ENCODE measurements around the gene ZNF280C. TPM values are rescaled to one million over a fixed set of nuclear protein-coding genes. Genes with fewer than 3 reads are reported as not detected.
A peak's percentile ranks its signal among the peaks of the same experiment; 100 is the strongest.

The ZNF280C gene
- total RNA-seq, 1 experiment from 2014 or later = 4.6 TPM

GRCh38 chrX:130179170-130179569 is 89.5 kb downstream of the ZNF280C start:
- DNase-seq (ENCODE audit: low spot score) = no peak

GRCh38 chrX:130176942-130177341 is 91.8 kb downstream of the ZNF280C start:
- no peak for DNase-seq (ENCODE audit: low spot score)

GRCh38 chrX:130176354-130176776 is 92.3 kb downstream of the ZNF280C start:
- DNase-seq (ENCODE audit: low spot score) = no peak

- DNase-seq (ENCODE audit: low spot score) = no peak
Observed at GRCh38 chrX:130174937-130175336, 93.8 kb downstream of the ZNF280C start.

GRCh38 chrX:130174045-130174704 is 94.5 kb downstream of the ZNF280C start:
- DNase-seq (ENCODE audit: low spot score) = peak; percentile 36

GRCh38 chrX:130173190-130173895 is 95.4 kb downstream of the ZNF280C start:
- peak; percentile 59 for DNase-seq (ENCODE audit: low spot score)

GRCh38 chrX:130172127-130172845 is 96.4 kb downstream of the ZNF280C start:
- no peak for DNase-seq (ENCODE audit: low spot score)

GRCh38 chrX:130171446-130172126 is 97.1 kb downstream of the ZNF280C start, which contains the start of gene RAB33A:
Gene RAB33A (plus strand): TSS chrX:130171962. CDS start chrX:130172063, 101 bp downstream.
- no peak for DNase-seq (ENCODE audit: low spot score)

GRCh38 chrX:130170752-130171445 is 97.8 kb downstream of the ZNF280C start:
- no peak for DNase-seq (ENCODE audit: low spot score)

GRCh38 chrX:130167040-130167439 is 101.7 kb downstream of the ZNF280C start:
- no peak for DNase-seq (ENCODE audit: low spot score)

- DNase-seq (ENCODE audit: low spot score) = no peak
Observed at GRCh38 chrX:130166503-130166777, 102.3 kb downstream of the ZNF280C start.

GRCh38 chrX:130165703-130166502 is 102.8 kb downstream of the ZNF280C start, which contains the start of gene AIFM1:
Gene AIFM1 (minus strand): TSS chrX:130165841. CDS start chrX:130165656, 185 bp downstream.
- peak; percentile 71 for DNase-seq (ENCODE audit: low spot score)

GRCh38 chrX:130165181-130165702 is 103.5 kb downstream of the ZNF280C start:
- DNase-seq (ENCODE audit: low spot score) = no peak

GRCh38 chrX:130163398-130163797 is 105.3 kb downstream of the ZNF280C start:
- no peak for DNase-seq (ENCODE audit: low spot score)

- DNase-seq (ENCODE audit: low spot score) = no peak
Observed at GRCh38 chrX:130162094-130162735, 106.5 kb downstream of the ZNF280C start.

GRCh38 chrX:130159776-130160175 is 108.9 kb downstream of the ZNF280C start:
- no peak for DNase-seq (ENCODE audit: low spot score)

- no peak for DNase-seq (ENCODE audit: low spot score)
Observed at GRCh38 chrX:130158311-130158710, 110.4 kb downstream of the ZNF280C start.

- no peak for DNase-seq (ENCODE audit: low spot score)
Observed at GRCh38 chrX:130155564-130155963, 113.1 kb downstream of the ZNF280C start.

Data from A172 (cell line).